HG02588 (cell line): ENCODE results near the gene CNTNAP4.

Experiments used
- ATAC-seq: cut with Tn5 transposase; IDR thresholded peaks from one replicate; pipeline ENCODE4 v1.9.1; 2021; ENCODE audit warnings: mild to moderate bottlenecking, moderate library complexity; ENCODE audit not compliant: unreplicated experiment

The CNTNAP4 gene

GRCh38 chr16:76387994-76388393 lies 110.8 kb downstream of the CNTNAP4 start:
- ATAC-seq: no peak

- no peak for ATAC-seq
Observed at GRCh38 chr16:76389126-76389525, 111.9 kb downstream of the CNTNAP4 start.

- no peak for ATAC-seq
Observed at GRCh38 chr16:76390476-76390875, 113.3 kb downstream of the CNTNAP4 start.

GRCh38 chr16:76396977-76397376 lies 119.8 kb downstream of the CNTNAP4 start:
- no peak for ATAC-seq

GRCh38 chr16:76409706-76410105 lies 132.5 kb downstream of the CNTNAP4 start:
- ATAC-seq: no peak

- ATAC-seq: no peak
Observed at GRCh38 chr16:76421571-76421970, 144.4 kb downstream of the CNTNAP4 start.

- ATAC-seq: no peak
Observed at GRCh38 chr16:76428858-76429257, 151.7 kb downstream of the CNTNAP4 start.

GRCh38 chr16:76441391-76441790 lies 164.2 kb downstream of the CNTNAP4 start:
- no peak for ATAC-seq

GRCh38 chr16:76441876-76442275 lies 164.7 kb downstream of the CNTNAP4 start:
- ATAC-seq: no peak

- ATAC-seq: no peak
Observed at GRCh38 chr16:76443973-76444372, 166.8 kb downstream of the CNTNAP4 start.

- no peak for ATAC-seq
Observed at GRCh38 chr16:76444832-76445231, 167.6 kb downstream of the CNTNAP4 start.

- ATAC-seq: no peak
Observed at GRCh38 chr16:76445815-76446214, 168.6 kb downstream of the CNTNAP4 start.

- no peak for ATAC-seq
Observed at GRCh38 chr16:76446251-76446650, 169.1 kb downstream of the CNTNAP4 start.

- no peak for ATAC-seq
Observed at GRCh38 chr16:76450890-76451289, 173.7 kb downstream of the CNTNAP4 start.

- ATAC-seq: no peak
Observed at GRCh38 chr16:76455257-76455656, 178.1 kb downstream of the CNTNAP4 start.

- ATAC-seq: no peak
Observed at GRCh38 chr16:76456016-76456415, 178.8 kb downstream of the CNTNAP4 start.

- ATAC-seq: no peak
Observed at GRCh38 chr16:76459111-76459510, 181.9 kb downstream of the CNTNAP4 start.

- ATAC-seq: no peak
Observed at GRCh38 chr16:76461836-76462235, 184.6 kb downstream of the CNTNAP4 start.

GRCh38 chr16:76464955-76465620 lies 187.9 kb downstream of the CNTNAP4 start:
- ATAC-seq: no peak

- ATAC-seq: no peak
Observed at GRCh38 chr16:76466871-76467270, 189.7 kb downstream of the CNTNAP4 start.

- ATAC-seq: no peak
Observed at GRCh38 chr16:76474048-76474447, 196.8 kb downstream of the CNTNAP4 start.

- no peak for ATAC-seq
Observed at GRCh38 chr16:76478105-76478504, 200.9 kb downstream of the CNTNAP4 start.

- ATAC-seq: no peak
Observed at GRCh38 chr16:76483307-76483909, 206.2 kb downstream of the CNTNAP4 start.
